Measurements from ENCODE around the gene WDTC1.

DNA sequence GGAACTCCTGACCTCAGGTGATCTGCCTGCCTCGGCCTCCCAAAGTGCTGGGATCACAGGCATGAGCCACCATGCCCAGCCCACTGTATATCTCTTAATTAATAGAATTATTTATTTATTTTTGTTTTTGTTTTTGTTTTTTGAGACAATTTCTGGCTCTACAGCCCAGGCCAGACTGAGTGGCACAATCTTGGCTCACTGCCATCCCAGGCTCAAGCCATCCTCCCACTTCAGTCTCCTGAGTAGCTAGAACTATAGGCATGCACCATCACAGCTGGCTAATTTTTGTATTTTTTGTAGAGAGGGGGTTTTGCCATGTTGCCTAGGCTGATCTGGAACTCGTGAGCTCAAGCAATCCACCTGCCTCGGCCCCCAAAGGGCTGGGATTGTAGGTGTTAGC lies 15.7 kb upstream of the WDTC1 start:
- TF ChIP-seq, protein P1, sequence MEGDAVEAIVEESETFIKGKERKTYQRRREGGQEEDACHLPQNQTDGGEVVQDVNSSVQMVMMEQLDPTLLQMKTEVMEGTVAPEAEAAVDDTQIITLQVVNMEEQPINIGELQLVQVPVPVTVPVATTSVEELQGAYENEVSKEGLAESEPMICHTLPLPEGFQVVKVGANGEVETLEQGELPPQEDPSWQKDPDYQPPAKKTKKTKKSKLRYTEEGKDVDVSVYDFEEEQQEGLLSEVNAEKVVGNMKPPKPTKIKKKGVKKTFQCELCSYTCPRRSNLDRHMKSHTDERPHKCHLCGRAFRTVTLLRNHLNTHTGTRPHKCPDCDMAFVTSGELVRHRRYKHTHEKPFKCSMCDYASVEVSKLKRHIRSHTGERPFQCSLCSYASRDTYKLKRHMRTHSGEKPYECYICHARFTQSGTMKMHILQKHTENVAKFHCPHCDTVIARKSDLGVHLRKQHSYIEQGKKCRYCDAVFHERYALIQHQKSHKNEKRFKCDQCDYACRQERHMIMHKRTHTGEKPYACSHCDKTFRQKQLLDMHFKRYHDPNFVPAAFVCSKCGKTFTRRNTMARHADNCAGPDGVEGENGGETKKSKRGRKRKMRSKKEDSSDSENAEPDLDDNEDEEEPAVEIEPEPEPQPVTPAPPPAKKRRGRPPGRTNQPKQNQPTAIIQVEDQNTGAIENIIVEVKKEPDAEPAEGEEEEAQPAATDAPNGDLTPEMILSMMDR (IDR thresholded peaks at IDR 0.05; ENCODE audit: insufficient read depth, low read length): no peak
- TF ChIP-seq SPI1 (IDR thresholded peaks at IDR 0.05; ENCODE audit: borderline replicate concordance, low read depth): no peak
- TF ChIP-seq, protein P2, sequence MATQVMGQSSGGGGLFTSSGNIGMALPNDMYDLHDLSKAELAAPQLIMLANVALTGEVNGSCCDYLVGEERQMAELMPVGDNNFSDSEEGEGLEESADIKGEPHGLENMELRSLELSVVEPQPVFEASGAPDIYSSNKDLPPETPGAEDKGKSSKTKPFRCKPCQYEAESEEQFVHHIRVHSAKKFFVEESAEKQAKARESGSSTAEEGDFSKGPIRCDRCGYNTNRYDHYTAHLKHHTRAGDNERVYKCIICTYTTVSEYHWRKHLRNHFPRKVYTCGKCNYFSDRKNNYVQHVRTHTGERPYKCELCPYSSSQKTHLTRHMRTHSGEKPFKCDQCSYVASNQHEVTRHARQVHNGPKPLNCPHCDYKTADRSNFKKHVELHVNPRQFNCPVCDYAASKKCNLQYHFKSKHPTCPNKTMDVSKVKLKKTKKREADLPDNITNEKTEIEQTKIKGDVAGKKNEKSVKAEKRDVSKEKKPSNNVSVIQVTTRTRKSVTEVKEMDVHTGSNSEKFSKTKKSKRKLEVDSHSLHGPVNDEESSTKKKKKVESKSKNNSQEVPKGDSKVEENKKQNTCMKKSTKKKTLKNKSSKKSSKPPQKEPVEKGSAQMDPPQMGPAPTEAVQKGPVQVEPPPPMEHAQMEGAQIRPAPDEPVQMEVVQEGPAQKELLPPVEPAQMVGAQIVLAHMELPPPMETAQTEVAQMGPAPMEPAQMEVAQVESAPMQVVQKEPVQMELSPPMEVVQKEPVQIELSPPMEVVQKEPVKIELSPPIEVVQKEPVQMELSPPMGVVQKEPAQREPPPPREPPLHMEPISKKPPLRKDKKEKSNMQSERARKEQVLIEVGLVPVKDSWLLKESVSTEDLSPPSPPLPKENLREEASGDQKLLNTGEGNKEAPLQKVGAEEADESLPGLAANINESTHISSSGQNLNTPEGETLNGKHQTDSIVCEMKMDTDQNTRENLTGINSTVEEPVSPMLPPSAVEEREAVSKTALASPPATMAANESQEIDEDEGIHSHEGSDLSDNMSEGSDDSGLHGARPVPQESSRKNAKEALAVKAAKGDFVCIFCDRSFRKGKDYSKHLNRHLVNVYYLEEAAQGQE (IDR thresholded peaks at IDR 0.05; ENCODE audit: insufficient replicate concordance, low read depth): no peak
- TF ChIP-seq POLR2AphosphoS5 (IDR thresholded peaks at IDR 0.05; ENCODE audit: low read depth): no peak
- no peak for TF ChIP-seq GABPA (IDR thresholded peaks at IDR 0.05; ENCODE audit: low read depth)

Measured in HL-60 (cell line).